ENCODE data around the gene NPHP4.

The NPHP4 gene

DNA sequence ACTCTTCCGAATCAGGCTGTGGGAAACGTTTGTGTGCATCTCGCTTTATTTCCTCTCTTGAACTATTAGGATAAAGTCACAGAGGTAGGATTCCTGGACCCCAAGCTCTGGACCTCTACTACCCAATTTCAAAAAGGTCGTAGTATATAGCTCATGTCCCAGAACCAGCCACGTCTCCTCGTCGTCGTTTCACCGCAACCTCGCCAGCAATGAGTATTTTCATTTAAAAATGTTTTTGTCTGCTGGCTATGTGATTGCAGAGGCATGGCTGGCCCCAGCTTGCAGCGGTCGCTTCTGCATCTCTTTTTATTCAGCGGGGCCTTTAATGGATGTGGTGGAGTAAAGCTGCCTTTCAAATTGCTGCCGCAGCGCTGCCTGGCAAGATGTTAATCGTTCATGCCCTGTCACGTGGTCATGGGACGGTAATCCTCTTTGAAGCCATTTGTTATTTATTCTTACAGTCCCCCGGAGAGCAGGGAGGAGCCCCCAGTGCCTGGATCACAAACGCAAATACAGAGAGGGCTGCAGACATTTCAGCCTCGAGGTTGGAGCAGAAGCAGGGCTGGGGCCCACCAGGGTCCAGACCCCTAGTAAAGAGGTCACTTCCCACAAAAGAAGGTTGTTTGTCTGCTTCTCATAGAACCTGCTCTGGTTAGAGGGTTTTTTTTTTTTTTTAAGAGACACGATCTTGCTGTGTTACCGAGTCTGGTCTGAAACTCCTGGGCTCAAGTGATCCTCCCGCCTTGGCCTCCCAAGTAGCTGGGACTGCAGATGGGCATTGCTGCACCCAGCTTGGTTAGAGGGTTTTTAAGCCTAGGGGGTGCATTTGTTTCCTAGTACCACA is 11.6 kb upstream of the NPHP4 start:
- no peak for DNase-seq

DNA sequence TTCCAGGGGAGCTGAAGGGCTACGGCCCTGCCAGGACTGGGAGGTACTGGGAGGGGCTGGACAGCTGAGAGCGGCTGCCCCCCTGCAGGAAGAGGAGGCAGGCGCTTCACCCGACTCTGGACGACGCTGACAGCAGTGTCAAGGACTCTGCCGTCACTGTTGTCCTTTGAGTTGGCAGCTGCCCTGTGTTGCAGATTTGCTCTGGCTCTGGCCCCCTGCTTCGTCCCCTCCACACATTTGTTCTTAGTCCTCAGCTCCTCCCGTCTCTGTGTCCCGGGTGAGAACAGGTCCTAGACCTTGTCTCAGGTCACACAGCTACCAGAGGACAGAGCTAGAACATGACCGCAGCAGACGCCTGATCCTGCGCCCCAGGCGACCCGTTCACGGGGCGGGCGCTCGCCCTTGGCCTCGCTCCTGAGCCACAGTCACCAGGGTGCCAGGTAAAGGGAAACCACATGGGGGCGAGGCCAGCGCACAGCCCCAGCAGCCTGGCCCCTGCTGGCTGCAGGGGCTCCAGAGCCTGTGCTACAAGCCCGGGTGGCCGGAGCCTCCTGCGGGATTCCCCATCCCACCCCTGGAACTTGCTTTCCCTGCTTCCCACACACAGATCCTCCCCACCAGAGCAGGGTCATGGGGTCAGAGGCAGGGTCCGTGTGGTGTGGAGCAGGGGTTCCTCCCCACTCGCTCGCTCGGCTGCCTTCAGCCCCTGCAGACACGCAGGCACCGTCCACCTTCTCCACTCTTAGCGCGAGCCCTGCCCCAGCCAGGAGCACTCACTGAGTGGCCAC is 10.7 kb upstream of the NPHP4 start:
- no peak for DNase-seq

DNA sequence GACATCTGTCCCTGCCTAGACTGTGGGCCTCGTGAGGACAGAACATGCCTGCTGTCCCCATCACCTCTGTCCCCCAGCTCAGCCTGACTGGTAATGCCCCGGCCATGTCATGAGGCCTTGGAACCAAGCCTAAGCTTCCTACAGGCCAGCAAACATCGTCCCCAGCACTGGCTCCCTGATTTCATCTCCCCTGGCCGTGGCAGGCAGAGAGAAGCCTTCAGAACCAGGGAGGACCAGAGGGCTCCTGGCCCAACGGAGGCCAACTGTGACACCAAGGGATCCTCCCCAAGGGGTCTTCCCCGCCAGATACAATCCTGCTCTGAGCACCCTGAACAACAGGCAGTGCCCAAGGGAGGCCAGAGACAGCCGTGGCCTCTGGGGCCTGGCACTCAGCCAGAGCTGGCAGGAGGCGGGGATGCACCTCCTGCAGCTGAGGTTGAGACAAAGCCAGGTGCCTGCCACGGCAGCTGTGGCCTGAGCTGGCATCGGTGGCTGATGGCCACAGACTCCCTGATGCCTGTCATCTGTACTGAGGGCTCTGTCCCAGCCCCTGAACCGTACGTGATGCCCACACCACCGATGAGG is 9.9 kb upstream of the NPHP4 start:
- no peak for DNase-seq

DNA sequence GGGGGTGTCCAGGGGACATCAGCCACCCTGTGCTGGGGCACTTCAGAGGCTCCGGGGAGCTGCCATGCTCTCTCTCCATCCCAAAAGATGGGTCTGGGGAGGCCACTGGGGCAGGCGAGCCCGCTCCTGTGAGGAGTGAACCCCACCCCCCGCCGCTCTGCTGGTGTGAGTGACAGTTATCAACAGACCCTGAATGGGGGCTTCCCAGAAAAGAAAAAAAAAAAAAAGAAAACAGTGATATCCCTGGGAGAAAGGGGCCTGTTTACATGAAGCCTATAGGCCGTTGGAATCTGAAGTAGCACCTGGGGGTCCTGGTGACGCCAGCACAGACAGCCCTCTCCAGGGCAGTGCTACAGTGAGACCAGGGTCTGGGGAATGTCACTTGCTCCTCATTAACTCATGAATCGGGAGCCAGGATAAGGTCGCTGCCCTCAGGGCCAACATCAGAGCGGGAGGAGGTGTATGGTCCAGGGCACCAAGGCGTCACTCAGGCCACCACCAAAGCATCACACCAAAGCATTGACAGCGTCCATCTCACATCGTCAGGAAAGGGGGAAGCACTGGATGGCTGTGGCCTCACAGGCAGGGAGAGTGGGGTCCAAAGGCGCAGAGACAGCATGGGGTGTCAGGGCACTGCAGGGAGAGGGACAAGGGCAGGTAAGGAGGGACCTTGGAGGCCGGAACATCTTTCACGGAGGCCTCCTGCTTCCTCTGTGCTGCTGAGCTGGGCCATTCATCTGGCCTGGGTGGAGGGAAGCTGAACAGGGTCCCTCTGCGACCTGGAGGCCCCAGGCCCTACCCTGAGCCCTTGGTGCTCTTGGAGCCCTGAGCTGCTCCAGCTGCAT is 8.4 kb upstream of the NPHP4 start:
- DNase-seq: no peak

DNA sequence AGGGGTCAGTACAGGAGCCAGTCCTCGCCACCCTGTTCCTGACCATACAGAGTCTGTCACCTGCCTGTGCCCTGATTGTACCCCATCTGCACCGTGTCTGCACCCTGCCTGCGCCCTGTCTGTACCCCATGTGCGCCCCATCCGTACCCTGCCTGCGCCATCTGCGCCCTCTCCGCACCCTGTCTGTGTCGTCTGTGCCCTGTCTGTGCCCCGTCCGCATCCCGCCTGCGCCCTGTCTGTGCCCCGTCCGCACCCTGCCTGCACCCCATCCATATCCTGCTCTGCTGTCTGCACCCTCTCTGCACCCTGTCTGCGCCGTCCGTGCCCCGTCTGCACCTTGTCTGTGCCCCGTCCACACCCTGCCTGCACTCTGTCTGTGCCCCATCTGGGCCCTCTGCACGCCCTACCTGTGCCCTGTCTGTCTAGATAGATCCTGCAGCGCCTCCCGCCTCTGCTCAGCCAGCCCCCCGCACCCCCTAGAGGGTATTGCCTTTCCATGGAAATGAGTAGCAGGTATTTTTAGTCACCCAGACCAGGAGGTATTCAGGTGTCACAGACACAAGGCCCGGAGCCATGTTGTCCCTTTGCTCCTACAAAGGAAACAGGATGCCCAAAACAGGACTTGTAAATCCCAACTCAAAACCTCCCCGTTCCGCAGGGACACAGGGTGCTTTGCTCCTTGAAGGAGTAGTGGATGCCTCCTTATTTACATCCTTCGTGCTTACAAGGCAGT is 7.7 kb upstream of the NPHP4 start:
- no peak for DNase-seq

DNA sequence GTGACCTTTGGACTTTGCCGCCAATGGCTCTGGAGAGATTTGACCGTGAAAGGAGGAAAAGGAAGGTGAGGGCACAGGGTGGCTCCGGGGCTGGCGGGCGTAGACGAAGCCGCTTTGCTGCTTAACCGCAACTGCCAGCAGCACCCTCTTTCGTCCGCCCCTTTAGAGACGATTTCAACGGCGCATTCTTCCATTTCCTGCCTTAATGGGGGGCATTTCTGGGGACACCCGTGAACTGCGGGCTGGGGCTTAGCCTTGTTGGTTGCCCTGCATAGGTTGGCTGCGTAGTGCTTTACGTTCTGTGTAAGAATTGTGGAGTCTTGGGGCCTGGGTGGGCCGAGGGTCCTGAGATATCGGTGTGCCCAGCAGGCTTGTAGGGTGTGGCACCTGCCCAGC is 6.7 kb upstream of the NPHP4 start:
- DNase-seq: no peak

DNA sequence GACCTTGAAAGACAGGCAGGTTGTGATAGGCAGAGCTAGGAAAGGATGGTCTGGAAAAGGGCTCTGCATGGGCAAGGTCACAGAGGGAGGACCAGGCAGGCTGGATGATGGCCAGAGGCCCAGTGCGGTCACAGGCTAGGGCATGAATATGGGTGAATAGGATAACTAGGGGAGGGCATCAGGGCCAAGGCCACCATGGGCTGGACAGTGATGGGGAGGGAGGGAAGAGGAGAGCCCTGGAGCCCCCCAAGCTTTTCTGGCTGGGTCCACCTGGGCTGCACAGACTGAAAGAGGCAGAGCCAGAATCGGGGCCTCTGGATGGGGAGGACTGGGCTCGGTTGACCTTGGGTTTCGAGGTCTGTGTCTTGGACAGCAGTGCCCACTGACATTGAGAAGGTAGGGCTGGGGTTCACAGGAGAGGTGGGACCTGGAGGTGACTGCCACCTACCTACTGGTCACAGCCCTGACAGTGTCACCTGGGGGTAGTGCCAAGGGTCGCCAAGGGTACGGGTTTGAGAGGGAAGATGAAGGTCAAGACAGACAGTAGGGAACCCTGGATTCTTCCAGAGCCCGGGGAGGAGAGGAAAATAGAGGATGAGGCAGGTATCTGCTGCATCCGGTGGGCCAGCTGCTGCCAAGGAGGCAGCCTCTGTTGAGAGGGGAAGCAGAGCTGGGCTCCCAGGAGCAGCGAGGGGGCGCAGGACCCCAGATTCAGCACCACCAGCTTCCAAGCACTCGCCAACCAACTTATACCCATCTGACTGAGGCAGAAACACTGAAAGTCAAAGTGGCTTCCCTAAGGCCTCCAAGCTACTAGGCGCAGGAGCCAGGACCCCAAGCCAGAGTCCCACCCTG is 6.1 kb upstream of the NPHP4 start:
- DNase-seq: no peak

DNA sequence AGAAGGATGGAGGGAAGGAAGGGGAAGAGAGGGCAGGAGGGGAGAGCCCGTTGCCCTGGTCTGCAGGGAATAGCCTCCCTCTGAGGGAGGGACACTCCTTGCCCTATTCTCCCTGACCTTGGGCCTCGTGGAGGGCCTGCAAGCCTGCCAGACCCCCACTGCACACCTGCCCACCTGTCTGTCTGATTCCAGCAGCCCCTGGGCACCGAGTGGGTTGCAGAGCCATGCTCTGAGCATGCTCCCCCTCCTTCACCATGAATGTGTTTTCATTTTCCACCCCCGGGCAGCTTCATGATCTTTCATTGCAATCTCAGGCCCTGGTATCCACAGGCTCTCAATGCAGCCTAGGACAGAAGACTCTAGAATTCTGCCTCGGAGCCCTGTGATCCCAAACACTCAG is 5.1 kb upstream of the NPHP4 start:
- no peak for DNase-seq

DNA sequence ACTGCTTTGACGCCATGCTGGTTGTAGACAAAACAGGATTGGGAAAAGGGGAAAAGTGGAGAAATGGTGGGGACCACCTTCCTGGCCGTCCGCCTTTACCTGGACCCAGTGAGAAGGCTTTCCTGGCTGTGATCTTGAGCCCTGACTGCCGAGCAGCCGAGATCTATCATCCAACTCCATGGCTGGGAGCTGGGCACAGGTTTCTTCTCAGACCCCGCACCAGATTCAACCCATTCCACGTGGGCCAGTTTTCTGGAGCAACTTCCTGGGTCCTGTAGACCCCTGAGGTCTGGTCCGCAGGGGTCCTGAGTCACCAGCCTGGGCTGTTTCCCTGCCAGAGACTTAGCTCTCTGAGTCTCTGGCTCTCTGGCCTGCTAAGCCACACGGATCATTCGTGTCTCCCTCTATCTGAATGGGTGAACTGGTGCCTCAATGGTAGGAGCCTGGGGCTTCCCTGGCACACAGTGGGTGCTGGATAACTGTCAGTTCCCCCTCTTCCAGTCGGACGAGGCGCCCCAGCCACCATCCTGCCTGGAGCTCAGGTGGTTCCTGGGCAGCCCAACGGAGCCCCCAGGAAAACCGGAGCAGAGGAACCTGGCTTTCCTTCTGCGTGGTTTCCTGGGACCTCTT is 4.5 kb upstream of the NPHP4 start:
- DNase-seq: no peak

DNA sequence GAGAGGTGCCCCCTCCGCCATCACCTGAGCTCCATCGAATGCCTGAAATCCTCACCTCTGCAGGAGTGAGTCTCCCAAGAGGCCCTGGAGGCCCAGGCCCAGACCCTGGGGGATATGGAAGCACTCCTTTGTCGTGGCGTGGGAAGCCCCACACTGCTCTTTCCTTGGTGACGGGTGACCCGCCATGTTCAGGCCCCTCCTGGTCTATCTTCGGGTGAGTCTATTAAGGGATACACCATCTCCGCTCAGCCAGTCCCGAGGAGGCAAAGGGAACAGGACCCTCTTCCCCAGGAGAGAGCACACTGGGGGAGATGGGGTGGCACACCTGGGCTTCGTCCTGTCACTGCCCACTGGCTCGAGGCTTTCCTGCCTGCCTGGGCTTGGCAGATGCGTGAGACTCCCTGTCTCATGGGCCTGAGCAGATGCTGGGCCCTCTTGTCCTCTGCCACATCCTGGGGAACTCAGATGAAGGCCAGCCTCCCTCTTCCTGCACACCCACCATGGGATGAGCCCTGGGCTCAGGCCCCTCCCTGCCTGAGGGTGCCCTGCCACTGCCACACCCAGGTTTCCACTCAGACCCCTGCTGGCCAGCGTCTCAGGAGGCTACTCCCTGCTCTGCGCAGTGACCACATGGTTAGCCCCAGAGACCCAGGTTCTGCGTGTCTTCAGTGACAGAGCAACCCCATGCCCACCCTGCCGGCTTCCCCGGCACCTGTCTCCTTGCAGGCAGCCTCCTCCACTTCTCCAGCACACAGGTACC is 3.8 kb upstream of the NPHP4 start:
- no peak for DNase-seq

DNA sequence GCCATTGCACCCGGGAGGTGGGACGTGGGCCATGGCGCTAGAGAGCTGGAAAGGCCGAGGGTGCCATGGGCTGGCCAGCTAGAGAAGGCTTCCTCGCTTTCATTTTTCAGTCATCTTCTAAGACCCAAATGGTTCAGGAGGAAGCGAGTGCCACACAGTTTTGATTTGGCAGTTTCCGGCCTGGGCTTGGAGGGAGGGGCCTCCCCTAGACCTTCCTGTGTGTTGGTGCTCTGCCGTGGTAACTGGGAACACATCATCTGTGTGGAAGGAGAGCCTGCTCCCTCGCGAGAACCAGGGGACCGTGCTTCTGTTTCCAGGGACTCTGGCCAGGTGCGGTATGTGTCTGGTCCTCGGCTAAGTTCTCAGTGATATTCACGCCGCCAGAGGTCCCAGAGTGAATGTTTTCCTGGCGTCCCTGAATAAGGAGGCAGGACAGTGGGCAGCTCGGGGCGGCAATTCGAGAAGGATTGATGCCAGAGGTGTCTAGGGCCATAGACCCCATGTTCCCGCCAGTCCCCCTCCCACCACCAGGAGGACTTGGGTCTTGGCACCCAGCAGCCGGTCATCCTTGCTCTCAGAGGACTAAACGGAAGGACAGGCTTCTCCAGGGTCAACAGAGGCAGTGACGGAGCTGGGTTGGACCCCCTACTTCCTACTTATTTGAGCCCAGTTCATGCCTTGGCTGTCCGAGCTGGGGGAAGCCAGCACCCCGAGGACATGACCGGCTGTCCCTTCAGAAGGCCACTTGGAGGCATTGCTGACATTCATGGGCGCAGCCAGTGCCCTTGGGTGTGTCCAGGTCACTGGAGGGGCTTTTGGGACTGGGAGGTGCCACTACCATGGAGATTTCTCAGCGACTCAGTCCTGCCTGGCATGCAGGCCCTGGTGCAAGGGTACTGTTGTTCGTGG is 2.7 kb upstream of the NPHP4 start:
- DNase-seq: peak; percentile 73

DNA sequence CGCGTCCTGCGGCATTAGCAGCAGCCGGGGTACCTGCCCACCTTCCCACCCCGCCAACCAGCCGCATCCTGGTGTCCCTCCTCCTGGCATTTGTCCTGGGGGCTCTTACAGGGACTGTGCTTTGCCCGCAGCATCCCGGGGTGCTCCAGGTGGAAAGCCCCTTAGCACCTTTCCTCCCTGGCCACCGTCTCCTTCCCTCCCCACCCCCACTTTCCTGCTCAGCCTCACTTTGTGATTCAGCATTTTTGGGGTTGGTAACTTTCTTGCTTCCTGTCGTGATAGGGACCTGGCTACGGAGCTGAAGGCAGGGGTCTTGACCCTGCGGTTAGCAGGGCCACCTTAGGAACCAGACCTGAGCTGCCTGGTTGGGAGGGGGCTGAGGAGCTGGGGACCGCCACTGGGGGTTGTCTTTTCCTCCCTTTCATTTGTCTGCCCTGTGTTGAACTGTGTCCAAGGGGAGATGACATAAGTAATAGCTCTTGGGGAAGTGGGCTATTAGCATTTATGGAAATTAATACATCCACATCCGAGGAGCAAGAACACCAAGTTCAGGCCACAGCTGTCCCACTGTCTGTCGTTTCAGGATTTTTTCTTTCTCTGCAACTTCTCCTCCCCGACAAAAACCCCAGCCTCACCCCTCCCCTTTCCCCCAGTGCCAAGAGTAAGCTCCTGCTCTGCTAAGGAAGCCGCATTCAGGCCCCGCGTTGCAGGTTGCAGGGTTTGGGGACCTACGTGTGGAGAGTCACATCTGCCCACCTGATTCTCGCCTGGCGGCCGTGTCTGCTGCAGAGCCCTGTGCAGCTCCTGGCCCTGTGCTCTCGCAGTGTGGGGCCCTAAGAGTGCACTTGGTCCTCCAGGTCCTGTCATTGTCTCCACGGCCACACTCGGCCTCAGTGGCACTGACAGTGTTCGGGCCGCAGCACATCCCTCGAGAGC is 1.6 kb upstream of the NPHP4 start:
- DNase-seq: peak; percentile 60

DNA sequence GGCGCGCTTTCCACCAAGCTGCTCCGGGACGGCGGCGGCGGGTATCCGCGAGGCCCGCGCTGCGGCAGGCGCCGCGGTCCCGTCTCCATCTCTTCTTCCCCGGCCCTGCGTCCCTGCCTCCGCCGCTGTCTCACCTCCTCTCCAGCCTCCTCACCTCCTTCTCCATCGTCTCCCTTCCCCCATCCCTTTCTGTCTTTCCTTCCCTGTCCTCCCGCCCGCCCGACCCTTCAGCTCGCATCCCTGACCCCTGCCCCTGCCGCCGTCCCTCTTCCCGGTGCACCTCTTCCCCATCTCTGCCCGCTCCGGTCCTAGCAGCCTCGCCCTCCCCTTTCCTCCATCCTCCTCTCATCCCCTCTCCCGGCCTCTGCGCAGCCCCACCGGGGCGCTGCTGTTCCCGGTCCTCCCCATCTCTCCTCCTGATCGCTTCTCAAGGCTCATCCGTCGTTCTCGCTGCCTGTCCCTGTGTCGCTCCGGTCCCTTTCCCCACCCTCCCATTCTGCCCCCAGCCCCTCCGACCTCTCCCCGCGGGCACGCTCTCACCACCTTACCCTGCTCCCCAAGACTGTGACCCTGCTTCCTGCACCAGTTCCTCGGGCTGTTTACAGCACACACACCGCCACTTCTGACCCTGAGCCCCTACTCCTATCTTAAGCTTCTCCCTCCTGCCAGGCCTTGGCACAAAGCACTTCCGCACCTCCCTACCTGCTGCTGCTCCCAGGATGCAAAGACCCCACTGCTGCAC is 760 bp upstream of the NPHP4 start:
- peak; percentile 41 for DNase-seq

DNA sequence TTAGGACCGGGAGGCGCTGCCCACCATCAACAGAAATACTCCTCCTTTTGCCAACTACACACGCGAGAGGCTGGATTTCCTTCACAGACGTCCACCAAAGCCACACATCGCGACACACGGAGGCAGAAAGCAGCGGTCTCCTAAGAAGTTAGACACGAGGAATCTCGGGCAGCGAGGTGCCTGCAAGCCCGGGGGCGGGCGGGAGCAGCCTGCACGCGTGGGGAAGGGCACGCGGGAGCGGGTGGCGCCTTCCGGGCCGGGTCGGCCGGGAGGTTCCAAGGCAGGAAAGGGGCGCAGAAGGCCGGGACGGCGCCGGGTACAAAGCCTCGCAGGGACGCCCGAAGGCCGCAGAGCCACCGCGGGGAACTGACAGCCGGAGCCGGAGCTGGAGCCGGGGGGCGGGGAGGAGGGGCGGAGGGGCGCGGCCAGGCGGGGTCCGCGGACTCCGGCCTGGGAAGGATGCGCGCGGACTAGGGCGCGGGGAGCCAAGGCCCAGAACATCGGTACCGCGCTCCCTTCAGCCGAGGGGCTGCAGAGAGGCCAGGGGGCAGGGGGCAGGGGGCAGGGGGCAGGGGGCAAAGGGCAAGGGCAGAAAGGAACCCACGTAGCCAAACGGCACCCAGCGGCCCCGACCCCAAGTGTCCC is 722 bp downstream of the NPHP4 start:
- DNase-seq: peak; percentile 54

DNA sequence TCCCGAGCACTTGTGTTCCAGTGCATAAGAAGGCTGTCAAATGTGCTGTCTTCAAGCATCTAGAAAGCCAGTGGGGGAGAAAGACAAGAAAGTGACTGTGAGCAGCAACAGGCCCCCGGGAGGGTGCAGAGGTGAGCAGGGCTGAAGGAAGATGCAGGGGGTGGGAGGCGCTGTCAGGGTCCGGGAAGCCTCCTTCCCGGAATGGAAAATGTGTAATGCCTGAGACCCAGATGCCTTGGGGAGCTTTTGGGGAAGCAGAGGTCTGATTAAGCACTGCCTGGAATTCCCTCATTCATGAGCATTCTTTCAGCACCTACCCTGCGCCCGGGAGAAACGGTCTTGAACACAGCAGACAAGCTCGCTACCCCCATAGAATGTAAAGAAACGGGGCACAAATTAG is 1.3 kb downstream of the NPHP4 start:
- no peak for DNase-seq

DNA sequence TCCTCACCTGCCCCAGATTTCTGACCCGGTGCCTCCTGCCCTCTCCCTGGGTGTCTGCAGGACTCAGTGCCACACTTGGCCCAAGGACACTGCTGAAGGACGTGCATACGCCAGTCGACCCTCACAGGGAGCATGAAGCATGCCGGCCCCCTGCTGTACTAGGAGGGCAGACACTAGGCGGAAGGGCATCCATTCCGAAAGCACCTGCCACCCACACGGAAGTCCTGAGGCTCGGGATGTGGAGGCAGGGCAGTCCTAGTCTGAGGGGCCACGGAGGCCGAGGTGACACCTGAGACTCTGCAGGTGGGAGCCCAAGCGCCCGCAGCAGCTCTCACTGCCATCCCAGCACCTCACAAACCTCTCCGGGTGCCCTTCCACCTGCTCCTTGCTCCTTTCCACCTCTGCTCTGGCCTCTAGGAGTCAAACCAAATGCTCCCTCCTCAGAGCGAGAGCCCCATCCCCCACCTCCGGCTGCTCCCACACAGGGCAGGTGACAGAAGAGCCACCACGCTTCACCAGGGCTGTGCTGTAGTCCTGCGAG is 2.4 kb downstream of the NPHP4 start:
- DNase-seq: no peak
